GM21526 (cell line): ENCODE results near the gene KISS1.

Experiments used
- ATAC-seq: cut with Tn5 transposase; IDR thresholded peaks from one replicate; pipeline ENCODE4 v1.9.1; 2021; ENCODE audit warnings: moderate library complexity; ENCODE audit not compliant: unreplicated experiment, low FRiP score

The KISS1 gene

GRCh38 chr1:204162494-204163074, 33.7 kb downstream of the KISS1 start:
- ATAC-seq, result no peak

- ATAC-seq, result no peak
Observed at GRCh38 chr1:204161609-204162493, 34.4 kb downstream of the KISS1 start.

GRCh38 chr1:204157962-204158361, 38.3 kb downstream of the KISS1 start:
- no peak for ATAC-seq

GRCh38 chr1:204155881-204156280, 40.4 kb downstream of the KISS1 start:
- no peak for ATAC-seq

GRCh38 chr1:204154568-204155255, 41.6 kb downstream of the KISS1 start:
- ATAC-seq, result no peak

DNA sequence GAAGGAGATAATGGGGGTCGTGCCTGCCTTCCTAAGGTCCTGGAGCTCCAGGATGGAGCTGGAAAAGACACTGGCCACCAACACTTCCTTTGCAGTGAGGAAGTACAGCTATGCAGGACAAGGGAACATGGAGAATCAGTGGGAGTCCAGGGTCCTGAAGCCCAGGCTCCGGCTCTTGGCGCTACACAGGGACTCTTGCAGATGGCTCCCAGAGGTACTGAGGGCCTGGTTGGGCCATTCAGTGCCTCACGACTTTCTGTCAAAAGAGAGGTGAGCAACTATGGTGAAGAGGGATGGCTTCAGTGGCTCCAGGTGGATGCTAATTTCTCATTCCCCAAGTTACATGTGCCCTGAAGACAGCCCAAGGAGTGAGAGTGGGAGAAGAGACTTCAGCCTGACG, 42.6 kb downstream of the KISS1 start:
- ATAC-seq, result no peak

DNA sequence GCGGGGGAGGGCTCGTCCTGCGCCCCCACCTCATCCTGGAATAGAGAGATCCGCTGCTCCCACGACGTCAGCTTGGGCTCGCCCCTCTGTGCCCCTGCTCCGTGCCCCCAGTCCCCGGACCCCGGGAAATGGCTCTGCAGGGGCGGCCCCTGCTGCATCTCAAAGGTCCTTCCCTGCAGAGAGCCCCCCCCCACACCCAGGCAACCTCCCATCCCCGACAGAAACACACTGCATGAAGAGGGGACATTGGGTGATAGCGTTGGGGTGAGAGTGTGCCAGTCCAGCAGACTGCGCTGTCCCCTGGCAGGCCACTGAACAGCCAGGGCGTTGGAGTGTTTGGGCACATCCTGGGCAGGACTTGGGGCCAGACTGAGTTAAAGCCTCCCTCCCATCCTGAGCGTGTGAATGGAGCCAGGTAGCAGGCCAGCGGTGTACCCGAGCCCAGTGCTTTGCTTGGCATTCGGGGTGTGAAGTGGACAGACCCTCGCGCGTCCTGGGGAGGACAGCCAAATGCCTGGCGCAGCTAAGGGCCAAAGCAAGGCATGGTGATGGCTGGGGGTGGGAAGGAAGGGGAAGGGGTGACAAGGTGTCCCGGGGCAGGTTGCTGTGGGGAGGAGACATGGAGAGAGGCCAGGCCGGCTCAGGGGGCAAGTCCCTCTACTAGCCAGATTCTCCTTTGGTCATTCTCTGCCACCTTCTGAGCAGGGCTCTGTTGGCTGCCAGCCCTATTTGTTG, 43.8 kb downstream of the KISS1 start:
- ATAC-seq, result no peak

DNA sequence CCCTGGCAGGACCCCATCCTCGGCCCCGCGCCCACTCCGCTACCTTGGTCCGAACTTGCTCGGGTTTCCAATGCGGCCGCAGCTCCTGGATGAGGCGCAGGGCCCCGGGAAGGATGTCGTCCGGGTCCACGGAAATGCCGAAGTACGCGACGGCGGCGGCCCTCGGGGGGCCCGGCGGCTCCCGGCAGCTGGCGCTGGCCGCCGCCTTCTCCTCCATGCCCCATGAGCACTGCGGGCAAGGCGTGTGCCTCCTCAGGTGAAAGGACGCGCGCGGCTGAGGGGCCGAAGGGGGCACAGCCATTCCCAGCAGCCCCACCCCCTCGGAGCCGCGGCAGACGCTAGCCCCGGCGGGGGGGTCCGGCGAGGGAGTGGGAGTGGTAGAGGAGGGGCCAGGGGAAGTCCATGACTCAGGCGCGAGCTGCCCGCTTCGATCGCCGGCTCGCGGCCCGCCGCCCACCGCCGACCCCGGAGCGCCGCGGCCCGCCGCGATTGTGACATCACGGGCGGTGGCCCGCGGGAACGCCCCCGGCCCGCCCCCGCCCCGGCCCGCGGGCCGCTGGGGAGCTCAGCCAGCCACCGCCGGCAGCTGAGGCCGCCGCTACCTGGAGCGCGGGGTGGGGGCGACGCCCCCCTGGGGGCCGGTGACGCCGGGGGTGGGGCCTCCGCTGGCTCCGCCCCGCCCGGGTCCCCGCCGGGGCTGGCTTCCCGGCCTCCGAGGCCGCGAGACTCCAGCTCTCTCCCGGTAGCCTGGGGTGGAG, 44.6 kb downstream of the KISS1 start, which contains the start of gene ETNK2:
TSS of gene ETNK2 (minus strand) at position 493 of the 758 bp plus-strand sequence. CDS start at position 301, 192 bp downstream.
- ATAC-seq, result no peak

DNA sequence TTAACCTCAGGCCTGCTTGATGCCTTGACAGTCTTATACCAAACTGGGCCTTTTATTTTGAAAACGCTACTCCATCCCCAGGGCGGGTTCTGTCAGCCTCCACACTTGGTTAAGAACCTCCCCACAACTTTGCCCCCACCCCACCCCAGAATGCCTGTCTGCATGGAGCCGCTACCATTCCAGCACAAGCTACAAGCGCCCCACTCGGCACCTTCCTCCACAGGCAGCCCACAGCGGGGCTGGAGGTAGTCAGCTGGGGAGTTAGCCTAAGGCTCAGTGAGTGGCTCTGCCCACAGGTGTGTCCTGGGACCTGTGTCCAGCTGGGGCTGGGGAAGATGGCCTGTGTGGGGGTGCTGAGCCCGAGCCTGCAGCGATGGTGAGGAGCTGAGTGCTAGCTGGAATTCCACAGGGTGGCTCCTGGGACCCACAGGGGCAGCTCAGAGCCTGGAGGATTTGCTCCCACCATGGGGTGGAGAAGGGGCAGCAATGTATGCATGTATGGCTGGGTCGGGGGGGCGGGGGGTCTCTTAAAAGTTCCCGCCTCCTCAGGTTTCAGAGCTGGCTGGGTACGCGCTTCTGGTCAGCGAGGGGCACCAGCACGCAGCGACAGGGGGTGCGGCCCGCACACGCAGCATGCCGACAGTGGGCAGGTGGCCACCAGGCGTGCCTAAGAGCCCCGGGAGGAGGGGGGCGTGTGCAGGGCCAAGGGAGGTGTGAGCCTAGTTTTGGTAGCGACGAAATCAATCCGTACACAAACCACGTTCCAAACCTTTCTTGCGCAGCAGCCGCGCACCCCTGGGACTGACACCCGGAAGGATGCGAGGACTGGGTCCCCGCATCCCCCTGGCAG, 45.4 kb downstream of the KISS1 start:
- no peak for ATAC-seq

- no peak for ATAC-seq
Observed at GRCh38 chr1:204149635-204150565, 46.4 kb downstream of the KISS1 start.

- no peak for ATAC-seq
Observed at GRCh38 chr1:204149107-204149506, 47.2 kb downstream of the KISS1 start.

GRCh38 chr1:204147406-204148383, 48.6 kb downstream of the KISS1 start:
- no peak for ATAC-seq

DNA sequence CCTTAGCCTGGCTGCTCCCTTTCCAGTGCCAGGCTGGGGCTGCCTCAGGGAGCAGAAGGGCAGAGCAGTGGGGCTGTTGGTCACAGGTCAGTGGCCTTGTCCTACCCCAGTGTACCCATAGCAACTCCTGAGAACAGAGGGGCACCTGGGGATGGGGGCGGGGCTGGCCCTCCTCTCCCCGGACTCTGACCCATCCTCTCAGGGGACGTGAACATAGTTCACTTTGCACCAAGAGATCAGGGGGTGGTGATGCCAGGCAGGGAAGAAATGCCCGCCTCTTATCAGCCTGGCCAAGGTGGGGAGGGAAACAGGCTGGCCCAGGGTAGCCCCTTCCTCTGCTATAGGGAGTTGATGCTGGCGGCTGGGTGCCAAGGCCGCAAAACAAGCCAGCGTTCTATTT, 49.3 kb downstream of the KISS1 start:
- ATAC-seq, result no peak

DNA sequence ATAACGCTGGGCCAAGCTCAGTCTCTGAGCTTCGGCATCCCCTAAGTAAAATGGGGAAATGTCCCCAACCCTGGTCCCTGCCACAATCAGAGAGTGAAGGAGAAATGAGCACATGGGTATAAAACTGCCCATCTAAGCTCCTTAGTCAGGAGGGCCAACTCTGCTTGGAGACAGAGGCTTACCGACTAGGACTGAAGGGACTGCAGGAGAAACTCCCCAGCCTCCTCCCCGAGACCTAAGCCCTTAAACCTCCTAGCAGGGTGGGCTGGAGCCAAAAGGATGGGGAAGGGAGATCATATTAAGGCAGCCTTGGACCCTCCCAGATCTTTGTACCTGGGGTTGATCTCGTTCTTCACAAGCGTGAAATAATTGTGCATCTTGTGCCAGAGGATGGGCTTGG, 50.0 kb downstream of the KISS1 start:
- ATAC-seq, result no peak

- ATAC-seq, result no peak
Observed at GRCh38 chr1:204145033-204145504, 51.2 kb downstream of the KISS1 start.

DNA sequence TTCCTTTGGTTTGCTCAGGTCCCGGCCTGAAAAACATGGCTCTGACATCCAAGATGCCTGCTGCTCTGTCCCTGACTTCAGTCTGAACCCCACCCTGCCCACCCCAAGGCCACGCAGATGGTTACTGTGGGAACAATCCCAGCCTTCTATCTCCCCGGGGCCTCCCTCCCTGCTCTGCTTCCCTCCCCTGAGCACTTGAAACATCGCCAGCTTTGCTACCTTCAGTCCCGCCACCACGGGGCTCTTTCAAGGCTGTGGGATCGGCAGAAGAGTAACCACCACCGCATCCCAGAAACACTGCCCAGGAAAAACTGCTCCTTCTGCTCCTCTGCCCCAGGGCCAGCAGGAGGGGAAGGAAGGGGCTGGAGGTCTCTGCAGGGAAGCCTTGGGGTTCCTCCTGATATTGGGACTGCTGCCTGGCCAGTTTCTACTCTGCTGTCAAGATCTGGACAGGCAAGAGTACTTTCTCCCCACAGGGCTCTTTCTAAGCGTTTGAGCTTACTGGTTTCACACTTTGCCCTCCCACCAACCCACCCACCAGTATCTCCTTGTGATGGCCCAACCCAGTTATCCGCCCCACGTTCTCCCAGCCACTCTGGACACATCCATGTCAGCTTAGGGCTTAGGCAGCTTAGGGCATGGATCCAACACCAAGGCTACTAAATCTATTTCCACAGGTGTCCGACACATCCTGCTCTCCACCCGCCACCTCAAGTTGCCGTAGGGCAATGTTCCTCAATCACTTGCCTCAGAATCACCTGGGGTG, 52.8 kb downstream of the KISS1 start:
- ATAC-seq, result no peak
